SJSA1 (cell line): ENCODE data around the gene KIFC3. TPM values are rescaled to one million over a fixed set of nuclear protein-coding genes. Genes with fewer than 3 reads are reported as not detected.
"Not testable (repeated sequence)": the region's sequence is repeated elsewhere in the genome, so short reads cannot be mapped to it uniquely, and the experiment has no call there.

Experiments used
- DNase-seq, 2 experiments: peaks; one replicate each; pipeline ENCODE4 v3.0.0-alpha.2; 2015 to 2020; ENCODE audit warnings: low spot score in 2 of 2, low read depth in 1 of 2
- H3K27ac ChIP-seq: fragments of 250-450 bp; sonication (Bioruptor Pico); 2 replicates; pipeline ENCODE4 v1.5.1; 2020; ENCODE audit warnings: mild to moderate bottlenecking, moderate library complexity
- H3K27me3 ChIP-seq: fragments of 250-450 bp; sonication (Bioruptor Pico); replicated peaks from 2 replicates; pipeline ENCODE4 v1.5.1; 2020; ENCODE audit warnings: mild to moderate bottlenecking, moderate library complexity
- H3K36me3 ChIP-seq: fragments of 250-450 bp; sonication (Bioruptor Pico); 2 replicates; pipeline ENCODE4 v1.5.1; 2020; ENCODE audit warnings: mild to moderate bottlenecking
- H3K4me1 ChIP-seq: fragments of 250-450 bp; sonication (Bioruptor Pico); replicated peaks from 2 replicates; pipeline ENCODE4 v1.6.1; 2021; ENCODE audit warnings: mild to moderate bottlenecking
- H3K4me3 ChIP-seq: fragments of 250-450 bp; sonication (Bioruptor Pico); 2 replicates; pipeline ENCODE4 v1.5.1; 2020; ENCODE audit warnings: mild to moderate bottlenecking
- H3K9me3 ChIP-seq: fragments of 250-450 bp; sonication (Bioruptor Pico); replicated peaks from 2 replicates; pipeline ENCODE4 v1.5.1; 2020; ENCODE audit warnings: mild to moderate bottlenecking
- total RNA-seq: library from RNA; depleted of rRNA; stranded (reverse); fragments of >200 nt; shearing (Covaris generic); gene quantifications from 2 replicates; pipeline ENCODE4 v1.2.3, GENCODE V29; 2014; rRNA removed

Gene KIFC3
- total RNA-seq, 1 experiment from 2014 or later, result 132 TPM

GRCh38 chr16:57714047-57714446, 88.2 kb downstream of the KIFC3 start:
- peaks cover 9% of the 10 kb centered on the region for H3K27me3 ChIP-seq
- H3K9me3 ChIP-seq, result no peaks in the 10 kb centered on the region
- no peak overlapping the region for H3K4me3 ChIP-seq
- no peak for DNase-seq
- H3K4me1 ChIP-seq, result no peaks in the 10 kb centered on the region
- no peak overlapping the region for H3K27ac ChIP-seq
- H3K36me3 ChIP-seq, result no peaks in the 10 kb centered on the region

- H3K4me3 ChIP-seq, result no peak overlapping the region
- H3K4me1 ChIP-seq, result no peaks in the 10 kb centered on the region
- H3K27me3 ChIP-seq, result peaks cover 9% of the 10 kb centered on the region
- H3K27ac ChIP-seq, result no peak overlapping the region
- H3K9me3 ChIP-seq, result no peaks in the 10 kb centered on the region
- no peak for DNase-seq
- H3K36me3 ChIP-seq, result no peaks in the 10 kb centered on the region
These were observed 88.7 kb downstream of the KIFC3 start for GRCh38 chr16:57713596-57713995.

GRCh38 chr16:57712569-57712968, 89.7 kb downstream of the KIFC3 start:
- not testable (repeated sequence) for H3K36me3 ChIP-seq, H3K9me3 ChIP-seq, H3K27me3 ChIP-seq, H3K4me3 ChIP-seq, H3K4me1 ChIP-seq, H3K27ac ChIP-seq, DNase-seq

GRCh38 chr16:57711993-57712392, 90.3 kb downstream of the KIFC3 start:
- Histone ChIP-seq H3K27me3 (peaks cover 9% of the 10 kb centered on the region), H3K9me3 (no peaks in the 10 kb centered on the region), H3K36me3 (no peaks in the 10 kb centered on the region), H3K4me1 (no peaks in the 10 kb centered on the region), H3K4me3 (no peak overlapping the region), H3K27ac (no peak overlapping the region)
- DNase-seq, result no peak

- Histone ChIP-seq H3K4me1 (no peaks in the 10 kb centered on the region), H3K4me3 (no peak overlapping the region), H3K27ac (no peak overlapping the region), H3K27me3 (peaks cover 9% of the 10 kb centered on the region), H3K9me3 (no peaks in the 10 kb centered on the region), H3K36me3 (no peaks in the 10 kb centered on the region)
- no peak for DNase-seq
These were observed 90.9 kb downstream of the KIFC3 start for GRCh38 chr16:57711346-57711745.

GRCh38 chr16:57709663-57710062, 92.6 kb downstream of the KIFC3 start:
- H3K36me3 ChIP-seq, result no peaks in the 10 kb centered on the region
- DNase-seq, result no peak
- H3K4me3 ChIP-seq, result no peak overlapping the region
- peaks cover 3% of the 10 kb centered on the region; the same call in 1 of the 2 replicates for H3K27me3 ChIP-seq
- H3K27ac ChIP-seq, result no peak overlapping the region
- no peaks in the 10 kb centered on the region for H3K4me1 ChIP-seq
- H3K9me3 ChIP-seq, result no peaks in the 10 kb centered on the region

Other genes with a start within 250 kb of the KIFC3 start
- gene ADGRG1, start 173.9 kb downstream of the KIFC3 start, total RNA-seq, result 0.47 TPM in 1 of 2 replicates, not detected in the other
- gene ADGRG3, start 134.2 kb downstream of the KIFC3 start, total RNA-seq, result not detected in 2 replicates
- not detected in 2 replicates for gene DRC7, start 107.7 kb downstream of the KIFC3 start, total RNA-seq
- 15.8 and 17.7 TPM in 2 replicates for gene KATNB1, start 66.7 kb downstream of the KIFC3 start, total RNA-seq
- 0.13 TPM in 1 of 2 replicates, not detected in the other for gene CNGB1, start 168.6 kb upstream of the KIFC3 start, total RNA-seq
- gene ZNF319, start 198.2 kb upstream of the KIFC3 start, total RNA-seq, result 1.5 and 4.3 TPM in 2 replicates
- gene USB1, start 198.9 kb upstream of the KIFC3 start, total RNA-seq, result 52.9 and 68.5 TPM in 2 replicates
- gene MMP15, start 223.3 kb upstream of the KIFC3 start, total RNA-seq, result 1.2 and 1.9 TPM in 2 replicates